Activated T-cell treated with anti-CD3 and anti-CD28 coated beads, Interleukin-2, amount 50 U/mL, for 72 hours (primary cell): Measurements from ENCODE around the gene DPF3. TPM values are rescaled to one million over a fixed set of nuclear protein-coding genes. Genes with fewer than 3 reads are reported as not detected.

Experiments
- ATAC-seq, 2 donors: fragments of 150-1000 bp; cut with Tn5 transposase; replicated peaks in 1 of 2; 2 replicates each; pipeline ENCODE4 v1.10.0; 2021; ENCODE audit warnings: moderate library complexity in 2 of 2, mild to moderate bottlenecking in 1 of 2
- DNase-seq, 2 donors: peaks; one replicate each; pipeline ENCODE4 v3.0.0; 2021 to 2022; ENCODE audit warnings: mixed read lengths in 1 of 2
- H3K27ac Mint-ChIP-seq: one replicate; pipeline ENCODE4 v1.8.0; 2022; ENCODE audit warnings: mild to moderate bottlenecking, moderate library complexity, mixed read lengths
- H3K27me3 Mint-ChIP-seq: one replicate; pipeline ENCODE4 v1.8.0; 2022; ENCODE audit warnings: low read depth, mixed read lengths
- H3K36me3 Mint-ChIP-seq, 2 donors: one replicate each; pipeline ENCODE4 v1.8.0; 2022; ENCODE audit warnings: mixed read lengths in 2 of 2, mild to moderate bottlenecking in 1 of 2; ENCODE audit not compliant: insufficient read depth in 2 of 2
- H3K4me1 Mint-ChIP-seq: one replicate; pipeline ENCODE4 v1.8.0; 2022; ENCODE audit warnings: low read depth, mixed read lengths
- H3K4me3 Mint-ChIP-seq, 2 donors: one replicate each; pipeline ENCODE4 v1.8.0; 2022; ENCODE audit warnings: mild to moderate bottlenecking in 2 of 2, mixed read lengths in 2 of 2, moderate library complexity in 2 of 2
- H3K9me3 Mint-ChIP-seq, 2 donors: one replicate each; pipeline ENCODE4 v1.8.0; 2022; ENCODE audit warnings: mixed read lengths in 2 of 2
- total RNA-seq, 2 donors: library from RNA; stranded (reverse); gene quantifications; one replicate each; pipeline ENCODE4 v1.2.3, GENCODE V29; 2022

DPF3 gene
- total RNA-seq, 2 donors from 2014 or later: 0.23 to 0.62 TPM

- Mint-ChIP-seq H3K4me1 (no peaks in the 10 kb centered on the region), H3K36me3 (no peaks in the 10 kb centered on the region), H3K9me3 (no peaks in the 10 kb centered on the region), H3K27ac (no peak overlapping the region), H3K27me3 (peaks cover 6% of the 10 kb centered on the region), H3K4me3 (no peak overlapping the region)
- ATAC-seq (no peak), DNase-seq (no peak)
Measured at GRCh38 chr14:72836085-72836484, 57.8 kb downstream of the DPF3 start.

GRCh38 chr14:72833174-72833573 lies 60.7 kb downstream of the DPF3 start:
- Mint-ChIP-seq H3K9me3 (no peaks in the 10 kb centered on the region), H3K4me1 (no peaks in the 10 kb centered on the region), H3K27me3 (no peaks in the 10 kb centered on the region), H3K27ac (no peak overlapping the region), H3K36me3 (no peaks in the 10 kb centered on the region), H3K4me3 (no peak overlapping the region)
- ATAC-seq (no peak), DNase-seq (no peak)

GRCh38 chr14:72830786-72831594 lies 62.9 kb downstream of the DPF3 start:
- ATAC-seq (no peak), DNase-seq (no peak)
- Mint-ChIP-seq H3K27ac (no peak overlapping the region), H3K4me3 (no peak overlapping the region), H3K4me1 (no peaks in the 10 kb centered on the region), H3K36me3 (no peaks in the 10 kb centered on the region), H3K9me3 (no peaks in the 10 kb centered on the region), H3K27me3 (peaks cover 5% of the 10 kb centered on the region)

- Mint-ChIP-seq H3K9me3 (no peaks in the 10 kb centered on the region), H3K27me3 (peaks cover 12% of the 10 kb centered on the region), H3K27ac (no peak overlapping the region), H3K4me1 (no peaks in the 10 kb centered on the region), H3K36me3 (no peaks in the 10 kb centered on the region), H3K4me3 (no peak overlapping the region)
- ATAC-seq: no peak
- no peak for DNase-seq
Measured at GRCh38 chr14:72830356-72830755, 63.5 kb downstream of the DPF3 start.

GRCh38 chr14:72828604-72829003 lies 65.3 kb downstream of the DPF3 start:
- no peaks in the 10 kb centered on the region for H3K9me3 Mint-ChIP-seq
- no peak overlapping the region for H3K27ac Mint-ChIP-seq
- H3K4me1 Mint-ChIP-seq: no peaks in the 10 kb centered on the region
- no peak overlapping the region for H3K4me3 Mint-ChIP-seq
- no peaks in the 10 kb centered on the region for H3K36me3 Mint-ChIP-seq
- no peak for ATAC-seq
- peaks cover 18% of the 10 kb centered on the region for H3K27me3 Mint-ChIP-seq
- no peak for DNase-seq

DNA sequence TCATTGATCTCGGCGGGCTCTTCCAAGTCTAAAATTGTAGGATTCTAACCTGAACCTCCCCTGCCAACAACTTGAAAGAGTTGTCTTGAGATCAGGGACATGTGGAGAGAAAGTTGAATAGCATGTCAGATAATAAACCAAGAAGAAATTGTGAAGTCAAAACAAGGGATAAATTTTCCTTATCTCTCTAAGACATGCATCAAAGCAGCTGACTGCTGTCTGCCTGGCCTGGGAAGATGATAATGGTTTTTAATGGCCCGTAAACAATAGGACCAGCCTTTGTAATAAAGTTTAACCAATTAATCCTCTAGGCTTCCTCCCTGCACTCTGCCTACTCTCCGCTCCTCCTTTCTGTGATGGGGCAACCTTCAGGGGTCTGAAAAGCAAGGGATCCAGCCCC lies 67.9 kb downstream of the DPF3 start:
- no peaks in the 10 kb centered on the region for H3K4me1 Mint-ChIP-seq
- DNase-seq: no peak
- H3K9me3 Mint-ChIP-seq: no peaks in the 10 kb centered on the region
- H3K27ac Mint-ChIP-seq: no peak overlapping the region
- ATAC-seq: no peak
- no peaks in the 10 kb centered on the region for H3K36me3 Mint-ChIP-seq
- H3K4me3 Mint-ChIP-seq: no peak overlapping the region
- H3K27me3 Mint-ChIP-seq: peaks cover 18% of the 10 kb centered on the region

GRCh38 chr14:72825486-72825885 lies 68.4 kb downstream of the DPF3 start:
- no peaks in the 10 kb centered on the region for H3K36me3 Mint-ChIP-seq

DNA sequence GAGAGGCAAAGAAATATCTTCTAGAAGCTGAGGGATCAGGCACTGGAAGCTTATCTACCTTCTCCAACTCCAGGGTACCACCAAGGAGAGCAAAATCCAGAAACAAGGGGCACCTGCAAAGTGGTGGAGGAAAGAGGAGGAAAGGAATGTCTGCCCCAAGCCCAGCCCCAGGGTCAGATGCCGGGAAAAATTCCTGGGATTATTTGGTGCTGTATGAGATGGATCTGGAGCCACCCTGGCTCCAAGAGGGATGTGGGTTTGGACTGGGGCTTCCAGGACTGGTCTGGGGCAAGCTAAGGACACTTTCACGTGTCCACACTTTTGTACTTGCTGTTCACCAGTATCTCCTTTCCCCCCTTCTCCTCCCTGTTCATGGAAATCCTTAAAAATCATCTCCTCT lies 69.8 kb downstream of the DPF3 start:
- no peak overlapping the region for H3K4me3 Mint-ChIP-seq
- H3K27me3 Mint-ChIP-seq: peaks cover 18% of the 10 kb centered on the region
- H3K9me3 Mint-ChIP-seq: no peaks in the 10 kb centered on the region
- DNase-seq: no peak
- ATAC-seq: no peak
- H3K36me3 Mint-ChIP-seq: no peaks in the 10 kb centered on the region
- no peak overlapping the region for H3K27ac Mint-ChIP-seq
- H3K4me1 Mint-ChIP-seq: no peaks in the 10 kb centered on the region

More at GRCh38 chr14:72825486-72825885, 68.4 kb downstream of the DPF3 start:
- no peak overlapping the region for H3K4me3 Mint-ChIP-seq
- H3K27me3 Mint-ChIP-seq: peaks cover 18% of the 10 kb centered on the region
- no peaks in the 10 kb centered on the region for H3K4me1 Mint-ChIP-seq
- H3K27ac Mint-ChIP-seq: no peak overlapping the region
- DNase-seq (no peak), ATAC-seq (no peak)
- H3K9me3 Mint-ChIP-seq: no peaks in the 10 kb centered on the region

GRCh38 chr14:72822946-72823611 lies 70.8 kb downstream of the DPF3 start:
- Mint-ChIP-seq H3K4me1 (no peaks in the 10 kb centered on the region), H3K27me3 (peaks cover 18% of the 10 kb centered on the region), H3K36me3 (no peaks in the 10 kb centered on the region), H3K9me3 (peaks cover 0 to 1% of the 10 kb centered on the region in 2 donors), H3K4me3 (no peak overlapping the region), H3K27ac (no peak overlapping the region)
- no peak for DNase-seq
- no peak for ATAC-seq

- Mint-ChIP-seq H3K36me3 (no peaks in the 10 kb centered on the region), H3K27me3 (no peaks in the 10 kb centered on the region), H3K4me1 (peaks cover 8% of the 10 kb centered on the region), H3K4me3 (no peak overlapping the region), H3K27ac (no peak overlapping the region), H3K9me3 (peaks cover 0 to 1% of the 10 kb centered on the region in 2 donors)
- ATAC-seq (no peak), DNase-seq (no peak)
Measured at GRCh38 chr14:72818998-72819397, 74.9 kb downstream of the DPF3 start.

DNA sequence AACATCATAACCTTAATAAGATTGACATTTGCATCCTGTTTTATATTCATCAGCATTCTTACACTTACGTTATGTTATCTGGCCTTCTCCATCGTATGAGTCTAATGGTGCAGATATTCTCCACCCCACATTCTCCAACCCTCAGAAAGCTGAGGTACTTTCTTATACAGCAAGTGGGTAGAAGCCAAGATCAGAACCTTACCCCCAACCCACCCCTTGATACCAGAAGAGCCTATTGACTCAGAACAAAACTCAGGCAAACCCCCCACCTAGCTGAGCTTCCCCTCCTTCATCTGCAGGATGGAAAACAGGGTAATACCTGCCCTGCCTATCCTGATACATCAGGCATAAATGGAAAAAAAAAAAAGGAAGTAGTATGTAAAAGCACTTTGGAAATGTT lies 77.6 kb downstream of the DPF3 start:
- peaks cover 0 to 1% of the 10 kb centered on the region in 2 donors for H3K9me3 Mint-ChIP-seq
- H3K27ac Mint-ChIP-seq: no peak overlapping the region
- H3K4me3 Mint-ChIP-seq: no peak overlapping the region
- H3K4me1 Mint-ChIP-seq: peaks cover 8% of the 10 kb centered on the region
- H3K27me3 Mint-ChIP-seq: no peaks in the 10 kb centered on the region
- DNase-seq: no peak
- H3K36me3 Mint-ChIP-seq: no peaks in the 10 kb centered on the region
- no peak for ATAC-seq

- no peaks in the 10 kb centered on the region for H3K27me3 Mint-ChIP-seq
Measured at GRCh38 chr14:72815430-72815829, 78.5 kb downstream of the DPF3 start.

GRCh38 chr14:72812292-72812851 lies 81.5 kb downstream of the DPF3 start:
- no peaks in the 10 kb centered on the region for H3K9me3 Mint-ChIP-seq
- H3K27me3 Mint-ChIP-seq: no peaks in the 10 kb centered on the region
- H3K4me3 Mint-ChIP-seq: no peak overlapping the region
- ATAC-seq: no peak
- H3K4me1 Mint-ChIP-seq: peaks cover 31% of the 10 kb centered on the region
- no peaks in the 10 kb centered on the region for H3K36me3 Mint-ChIP-seq
- H3K27ac Mint-ChIP-seq: no peak overlapping the region
- no peak for DNase-seq

More at GRCh38 chr14:72815430-72815829, 78.5 kb downstream of the DPF3 start:
- Mint-ChIP-seq H3K4me3 (no peak overlapping the region), H3K4me1 (peaks cover 16% of the 10 kb centered on the region), H3K36me3 (no peaks in the 10 kb centered on the region), H3K27ac (no peak overlapping the region), H3K9me3 (peaks cover 0 to 1% of the 10 kb centered on the region in 2 donors)
- no peak for ATAC-seq
- no peak for DNase-seq
